ENCODE measurements around the gene DPM2.
A peak's percentile ranks its signal among the peaks of the same experiment; 100 is the strongest.

The DPM2 gene

DNA sequence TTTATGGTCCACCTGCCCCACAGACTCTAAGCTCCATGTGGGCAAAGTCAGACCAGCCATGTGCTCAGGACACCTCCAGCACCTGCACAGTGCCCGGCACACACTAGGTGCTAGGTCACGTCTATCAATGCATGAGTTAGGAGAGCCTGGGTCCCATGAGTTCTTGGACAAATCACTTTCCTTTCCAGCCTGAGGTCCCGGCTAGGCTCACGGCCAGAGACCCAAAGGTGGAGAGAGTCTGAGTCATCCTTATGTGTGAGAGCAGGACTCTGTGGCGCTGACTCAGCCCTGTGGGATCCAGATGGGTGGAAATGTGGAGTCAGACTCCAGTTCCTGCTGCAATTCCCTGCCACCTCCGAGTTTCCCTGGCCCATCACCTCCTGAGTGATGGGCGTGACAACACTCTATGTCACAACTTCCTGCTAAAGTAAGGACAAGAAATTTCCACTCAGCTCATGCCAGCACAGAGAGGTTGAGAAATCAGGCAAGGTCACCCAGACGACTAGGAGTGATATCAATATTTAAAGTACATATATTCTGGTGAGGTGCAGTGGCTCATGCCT, 18.3 kb downstream of the DPM2 start:
- no peak for DNase-seq (ENCODE audit: low read depth in 2 of 2)

DNA sequence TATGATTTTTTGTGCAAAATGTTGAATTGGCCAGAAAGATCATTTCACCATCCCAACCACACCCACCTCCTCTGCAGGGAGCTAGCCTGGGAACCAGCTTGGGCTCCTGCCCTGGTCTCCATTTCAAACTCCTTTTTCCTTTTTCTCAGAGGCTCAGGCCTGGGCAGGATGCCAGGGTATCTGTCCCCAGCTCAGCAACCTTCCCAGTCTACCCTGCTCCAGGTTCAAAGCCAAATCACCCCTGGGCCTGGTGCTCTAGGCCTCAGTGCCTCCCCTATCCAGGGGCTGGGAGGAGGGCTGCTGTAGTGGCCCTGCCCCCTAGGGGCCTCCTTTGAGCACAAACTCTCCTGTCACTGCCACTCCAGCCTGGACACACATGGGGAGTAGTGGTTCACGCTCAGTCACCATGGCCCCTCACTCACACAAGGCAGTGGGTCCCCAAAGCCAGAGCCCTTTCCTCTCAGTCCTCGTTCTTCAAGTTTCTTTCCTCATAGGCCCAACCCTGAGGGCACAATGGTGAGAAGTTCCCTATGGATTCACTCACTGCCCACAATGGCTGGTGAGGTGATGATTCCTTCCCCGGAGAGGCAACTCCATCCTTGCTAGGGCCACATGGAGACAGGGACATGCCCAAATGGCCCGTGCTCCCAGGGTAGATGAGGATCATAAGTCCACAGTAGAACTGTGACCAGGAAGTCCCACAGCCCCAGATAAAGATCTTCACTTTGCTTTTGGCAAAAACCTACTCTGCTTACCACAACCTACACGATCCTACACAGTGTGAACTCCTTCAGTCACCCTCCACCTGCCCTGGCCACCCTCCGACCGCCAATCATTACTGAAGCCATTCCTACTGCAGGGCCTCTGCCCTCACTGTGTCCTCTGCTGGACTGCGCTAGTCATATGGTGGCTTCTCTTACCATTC, 19.2 kb downstream of the DPM2 start:
- no peak for DNase-seq (ENCODE audit: low read depth in 2 of 2)

DNA sequence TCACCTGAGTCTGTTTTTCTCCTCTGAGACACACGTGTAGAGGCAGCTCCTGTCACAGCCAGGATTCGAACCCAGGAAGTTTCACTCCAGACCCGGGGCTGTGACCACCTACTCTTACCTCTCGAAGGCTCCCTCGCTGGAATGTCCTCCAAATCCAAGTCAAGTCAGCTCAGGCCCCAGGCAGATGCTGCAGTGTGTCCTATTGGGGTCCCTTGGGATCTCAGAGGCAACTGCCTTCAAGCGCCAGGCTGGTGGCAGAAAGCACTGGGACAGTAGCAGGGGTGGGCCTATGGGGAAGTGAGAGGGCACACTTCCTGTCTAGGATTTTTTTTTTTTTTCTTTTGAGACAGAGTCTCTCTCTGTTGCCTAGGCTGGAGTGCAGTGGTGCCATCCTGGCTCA, 20.1 kb downstream of the DPM2 start:
- DNase-seq (ENCODE audit: low read depth in 2 of 2): no peak

DNA sequence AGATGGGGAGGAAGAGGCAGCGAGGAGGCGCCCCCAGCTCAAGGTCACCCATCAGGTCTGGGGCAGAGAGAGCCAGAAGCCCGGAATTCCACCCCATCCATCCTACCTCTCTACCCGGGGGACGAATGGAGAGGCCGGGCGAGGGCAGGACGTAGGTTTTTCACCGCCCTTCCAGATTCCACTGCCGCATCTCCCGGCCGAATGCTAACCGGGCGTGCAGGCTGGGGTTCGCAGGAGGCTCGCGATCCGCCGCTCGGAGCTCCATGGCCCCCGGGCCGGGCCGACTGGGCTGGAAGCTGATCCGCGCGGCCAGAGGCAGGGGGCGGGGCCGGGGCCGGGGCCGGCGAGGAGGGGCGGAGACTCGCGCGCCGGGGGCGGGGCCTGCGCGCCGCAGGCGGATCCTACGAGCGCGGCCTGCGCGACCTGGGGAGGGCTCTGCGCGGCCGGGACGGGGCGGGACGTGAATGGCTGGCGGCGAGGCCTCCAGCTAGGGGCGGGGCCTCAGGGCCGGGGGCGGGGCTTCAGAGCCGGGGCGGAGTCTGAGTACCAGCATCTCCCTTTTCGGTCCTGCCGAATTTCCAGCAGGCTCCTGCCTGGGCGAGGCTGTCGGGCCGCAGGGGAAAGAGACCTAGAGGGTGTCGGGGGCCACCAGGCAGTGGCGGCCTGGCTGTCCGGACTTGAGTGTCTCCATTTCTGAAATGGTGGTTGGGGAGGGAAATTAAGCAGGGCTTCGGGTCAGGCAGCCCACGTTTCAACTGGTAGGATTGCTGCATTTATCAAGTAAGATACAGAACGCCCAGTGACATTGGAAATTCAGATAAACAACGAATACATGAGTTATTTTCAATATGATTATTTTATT, 20.7 kb downstream of the DPM2 start, which contains the start of gene ST6GALNAC4:
ST6GALNAC4 (minus strand) TSS at position 322 of the 862 bp plus-strand sequence. CDS start 622 bp downstream, outside the sequence.
- DNase-seq (ENCODE audit: low read depth in 2 of 2): peak; percentile 87 to 94

DNA sequence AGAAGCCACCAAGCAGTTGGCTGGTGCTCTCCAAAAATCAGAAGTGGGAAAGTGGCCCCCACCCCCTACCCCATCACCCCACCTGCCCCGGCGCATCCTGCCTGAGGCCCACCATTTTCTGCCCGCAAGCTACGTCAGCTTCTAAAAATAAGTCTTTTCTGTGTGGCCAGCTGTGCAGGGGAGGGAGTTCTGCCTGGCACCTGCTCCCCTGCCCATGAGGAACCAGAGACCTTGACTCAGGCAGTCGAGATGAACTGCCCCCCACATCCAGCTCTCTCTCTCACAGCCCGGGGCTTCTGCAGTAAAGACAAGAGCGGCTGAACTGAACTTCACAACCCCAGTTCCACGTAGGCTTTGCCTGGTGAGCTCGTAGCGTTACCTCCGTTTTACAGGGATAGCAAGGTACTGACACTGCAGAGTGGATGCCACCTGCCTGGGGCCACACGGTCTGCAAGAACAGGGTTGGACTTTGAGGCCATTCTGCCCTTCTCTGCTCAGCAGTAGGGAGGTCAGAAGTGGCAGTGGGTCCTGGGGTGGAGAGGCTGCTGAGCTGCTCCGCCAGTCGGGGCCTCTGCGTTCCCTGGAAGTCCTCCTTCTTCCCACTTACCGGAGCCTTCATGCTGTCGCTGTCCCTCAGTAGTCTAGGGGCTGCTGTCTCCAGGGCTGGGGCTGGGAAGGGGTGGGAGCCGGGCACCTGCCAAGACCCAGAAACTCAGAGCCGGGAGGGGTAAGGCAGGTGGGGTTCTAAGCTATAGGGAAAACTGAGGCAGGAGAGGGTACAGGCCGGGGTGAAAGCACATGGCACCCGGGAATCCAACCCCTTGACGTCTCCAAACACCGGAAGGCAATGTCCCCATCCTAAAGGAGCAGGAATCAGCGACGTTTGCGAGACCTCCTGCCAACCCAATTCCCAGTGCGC, 21.6 kb downstream of the DPM2 start:
- no peak for DNase-seq (ENCODE audit: low read depth in 2 of 2)

DNA sequence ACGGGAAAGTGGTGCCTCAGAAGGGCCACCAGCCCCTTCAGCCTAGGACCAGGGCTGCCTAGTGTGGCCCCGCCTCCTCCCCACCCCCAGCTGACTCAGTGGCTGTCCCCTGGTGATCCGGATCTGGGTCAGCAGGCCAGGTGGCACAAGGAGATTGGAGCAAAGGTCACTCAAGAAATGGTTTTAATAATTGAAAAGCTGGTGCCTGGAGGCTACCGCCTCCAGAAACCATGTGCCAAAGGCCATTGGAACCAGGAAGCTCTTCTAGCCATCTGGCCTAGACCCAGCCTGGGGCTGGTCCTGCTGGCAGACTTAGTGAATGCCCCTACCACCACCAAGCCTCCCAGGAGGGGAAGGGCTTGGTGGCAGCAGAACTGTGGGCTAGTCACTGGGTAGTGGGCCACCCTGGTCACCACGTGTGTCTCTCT, 22.3 kb downstream of the DPM2 start:
- DNase-seq (ENCODE audit: low read depth in 2 of 2): no peak

DNA sequence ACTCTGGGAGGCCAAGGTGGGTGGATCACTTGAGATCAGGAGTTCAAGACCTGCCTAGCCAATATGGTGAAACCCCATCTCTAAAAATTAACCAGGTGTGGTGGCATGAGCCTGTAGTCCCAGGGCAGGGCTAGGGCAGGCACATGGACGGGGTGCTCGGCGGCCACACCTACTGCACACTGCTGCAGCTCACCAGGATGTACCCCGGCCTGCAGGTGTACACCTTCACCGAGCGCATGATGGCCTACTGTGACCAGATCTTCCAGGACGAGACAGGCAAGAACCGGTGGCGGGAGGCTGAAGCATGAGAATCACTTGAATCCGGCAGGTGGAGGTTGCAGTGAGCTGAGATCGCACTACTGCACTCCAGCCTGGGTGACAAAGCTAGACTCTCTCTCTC, 24.0 kb downstream of the DPM2 start:
- DNase-seq (ENCODE audit: low read depth in 2 of 2): no peak

DNA sequence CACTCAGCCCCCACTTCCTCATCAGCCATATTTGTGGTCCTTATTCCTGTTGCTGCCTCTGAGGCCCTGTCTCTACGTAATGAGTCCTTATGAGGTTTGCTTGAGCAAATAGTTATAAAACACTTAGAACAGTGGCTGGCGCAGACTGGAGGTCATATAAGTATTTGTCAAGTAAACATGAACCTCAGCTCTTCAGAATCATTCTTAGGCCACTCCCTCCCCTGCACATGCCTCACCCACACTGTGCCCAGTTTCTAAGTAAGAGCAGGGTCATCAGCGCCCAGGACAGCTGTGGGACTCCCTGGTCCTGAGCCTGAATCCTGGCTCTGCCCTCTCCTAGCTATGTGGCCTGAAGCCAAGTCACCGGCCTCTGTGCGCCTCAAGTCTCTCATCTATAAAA, 24.8 kb downstream of the DPM2 start:
- DNase-seq (ENCODE audit: low read depth in 2 of 2): no peak

DNA sequence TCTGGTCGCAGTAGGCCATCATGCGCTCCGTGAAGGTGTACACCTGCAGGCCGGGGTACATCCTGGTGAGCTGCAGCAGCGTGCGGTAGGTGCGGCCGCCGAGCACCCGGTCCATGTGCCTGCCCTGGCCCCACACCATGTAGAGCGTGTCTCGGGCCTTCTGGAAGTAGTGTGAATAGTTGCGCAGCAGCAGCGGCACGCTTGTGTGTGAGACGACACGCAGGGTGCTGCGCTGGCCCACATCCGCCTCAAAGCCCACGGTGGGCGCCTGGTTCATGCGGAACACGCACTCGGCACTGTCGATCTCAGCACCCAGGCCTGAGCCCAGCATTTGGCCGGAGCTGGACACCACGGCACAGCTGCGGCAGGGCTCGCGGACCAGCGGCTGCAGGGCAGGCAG, 25.4 kb downstream of the DPM2 start:
- DNase-seq (ENCODE audit: low read depth in 2 of 2): no peak

DNA sequence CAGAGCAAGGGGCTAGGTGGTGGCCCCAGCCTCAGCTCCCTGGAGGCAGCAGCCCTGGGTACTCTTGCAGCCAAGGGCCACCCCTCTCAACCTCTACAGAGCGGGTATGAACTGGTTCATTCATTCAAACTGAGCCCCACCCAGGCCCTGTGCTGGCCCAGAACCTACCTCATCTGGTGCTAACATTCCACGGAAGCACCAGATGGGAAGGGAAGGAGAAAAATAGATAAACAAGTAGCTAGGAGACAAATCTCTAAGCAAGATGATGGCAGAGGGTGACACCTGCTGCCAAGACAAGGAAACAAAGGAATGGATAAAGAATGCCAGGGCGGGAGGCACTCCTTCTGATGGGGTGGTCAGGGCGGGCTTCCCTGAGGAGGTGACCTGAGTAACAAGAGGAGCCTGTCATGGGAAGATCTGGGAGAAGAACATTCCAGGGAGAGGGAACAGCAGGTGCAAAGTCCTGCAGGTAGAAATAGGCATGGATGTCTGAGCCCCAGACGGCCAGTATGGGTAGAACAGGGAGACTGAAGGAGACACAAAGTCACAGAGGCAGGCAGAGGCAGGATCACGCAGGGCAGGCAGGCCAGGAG, 26.9 kb downstream of the DPM2 start:
- no peak for DNase-seq (ENCODE audit: low read depth in 2 of 2)

DNA sequence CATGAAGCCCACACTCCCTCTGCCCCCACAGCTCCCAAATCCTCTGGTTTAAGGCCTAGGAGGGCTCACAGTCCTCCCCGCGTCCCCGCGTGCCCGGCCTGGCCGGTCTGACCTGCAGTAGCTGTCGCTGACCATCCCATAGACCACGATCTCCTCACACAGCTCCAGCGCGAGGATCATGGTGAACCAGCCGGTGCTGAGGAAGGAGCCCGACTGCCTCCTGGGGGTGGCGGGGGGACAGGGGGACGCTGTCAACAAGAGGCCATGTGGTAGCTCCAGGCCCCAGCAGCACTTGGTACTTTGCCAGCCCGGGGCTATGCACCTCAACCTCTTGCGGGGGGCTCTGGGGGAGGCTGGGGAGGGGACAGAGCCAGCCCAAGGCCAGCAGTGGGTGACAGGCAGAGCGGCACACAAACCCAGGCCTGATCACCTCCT, 27.8 kb downstream of the DPM2 start:
- no peak for DNase-seq (ENCODE audit: low read depth in 2 of 2)

DNA sequence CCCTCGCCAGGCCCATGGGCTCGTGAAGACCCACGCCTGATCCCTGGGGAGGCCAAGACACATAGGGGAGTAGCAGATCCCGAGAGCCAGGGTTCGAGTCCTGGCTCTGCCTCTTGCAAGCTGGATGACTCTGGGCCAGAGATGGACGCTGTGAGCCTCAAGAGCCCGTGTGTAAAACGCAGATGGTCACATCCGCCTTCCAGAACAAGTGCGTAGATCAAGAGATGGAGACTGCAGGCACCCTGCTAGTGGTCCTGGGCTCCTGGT, 29.1 kb downstream of the DPM2 start:
- DNase-seq (ENCODE audit: low read depth in 2 of 2): no peak

DNA sequence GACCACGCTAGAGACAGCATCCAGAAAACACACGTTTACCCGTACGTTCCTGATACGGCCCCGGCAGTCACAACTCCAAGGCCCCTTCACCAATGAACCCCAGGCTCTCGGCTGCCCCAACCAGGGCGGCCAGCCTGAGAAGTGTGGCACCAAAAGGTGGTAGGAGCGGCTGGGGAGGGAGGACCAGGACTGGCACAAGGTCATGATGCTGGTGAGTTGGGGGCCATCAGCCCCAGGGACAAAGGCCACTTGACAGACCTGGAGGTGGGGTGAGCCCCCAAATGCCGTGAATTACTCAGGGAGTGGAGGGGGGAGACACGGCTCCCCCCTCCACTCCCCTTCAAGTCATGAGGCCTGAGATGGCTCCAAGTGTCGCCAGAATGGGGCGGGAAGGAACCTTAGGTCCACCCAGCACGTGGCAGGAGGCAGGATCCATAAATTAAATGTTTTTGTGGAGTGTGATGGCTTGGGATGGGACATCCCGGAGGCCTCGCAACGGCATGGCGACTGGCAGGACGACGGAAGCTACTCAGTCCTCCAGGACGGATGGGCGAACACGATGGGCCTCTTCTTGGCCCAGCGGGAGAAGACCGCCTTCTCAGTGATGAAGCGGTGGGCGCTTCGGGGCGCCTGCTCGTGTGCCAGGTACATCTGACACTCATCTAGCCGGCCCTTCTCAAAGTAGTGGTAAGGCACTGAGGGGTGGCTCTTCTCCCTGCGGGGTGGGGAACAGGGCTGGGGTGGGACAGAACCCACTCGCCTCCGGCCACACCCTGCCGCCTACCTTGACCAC, 29.6 kb downstream of the DPM2 start:
- DNase-seq (ENCODE audit: low read depth in 2 of 2): no peak

DNA sequence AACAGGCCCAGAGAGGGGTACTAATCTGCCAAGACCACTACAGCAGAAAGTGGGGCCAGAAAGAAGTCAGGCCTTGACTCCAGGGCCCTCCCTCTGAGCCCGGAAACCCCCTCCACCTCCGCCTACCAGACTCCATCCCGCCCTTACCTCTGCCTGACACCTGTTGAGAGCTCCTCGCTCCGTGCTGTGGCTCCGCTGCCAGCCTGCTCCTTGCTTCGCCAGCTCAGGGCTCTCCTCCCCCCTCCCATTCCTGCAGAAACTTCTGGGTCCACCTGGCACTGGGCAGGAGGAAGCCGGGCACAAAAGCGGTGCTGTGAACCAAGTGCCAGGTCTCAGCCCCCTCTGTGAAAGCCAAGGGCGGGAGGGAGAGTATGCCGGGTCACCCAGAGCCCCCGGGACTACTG, 31.9 kb downstream of the DPM2 start:
- DNase-seq (ENCODE audit: low read depth in 2 of 2): no peak

DNA sequence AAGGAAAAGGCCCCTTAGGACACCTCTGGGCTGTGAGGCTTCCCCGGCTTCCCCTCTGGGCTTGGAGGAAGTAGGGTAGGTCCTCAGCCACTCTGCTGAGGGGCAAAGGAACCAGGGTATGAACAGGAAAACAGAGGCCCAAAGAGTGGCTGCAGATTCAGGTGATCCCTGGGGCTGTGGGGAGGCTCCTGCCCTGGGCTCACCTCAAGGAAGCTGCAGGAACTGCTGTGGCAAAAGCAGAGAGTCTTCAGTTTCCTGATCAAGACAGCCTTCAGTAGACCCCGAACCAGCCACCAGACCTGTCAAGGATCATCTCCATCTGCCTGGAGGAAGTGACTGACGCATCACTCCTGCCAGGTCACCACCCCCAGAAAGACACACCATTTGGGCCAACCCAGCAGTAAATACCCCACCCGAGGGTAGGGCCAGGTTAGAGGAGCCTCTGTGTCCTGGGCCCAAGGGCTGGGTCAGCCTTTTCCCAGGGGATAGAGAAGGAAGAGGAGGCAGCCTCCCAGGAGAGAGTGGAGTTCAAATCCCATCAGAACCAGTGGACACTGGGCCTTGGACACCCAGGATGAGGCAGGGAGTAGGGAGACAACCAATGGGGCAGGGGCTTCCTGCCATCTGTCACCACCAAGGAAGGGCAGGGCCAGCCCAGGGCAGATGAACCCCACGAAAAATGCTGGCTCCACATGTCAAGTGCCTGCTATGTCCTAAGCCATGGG, 32.5 kb downstream of the DPM2 start:
- no peak for DNase-seq (ENCODE audit: low read depth in 2 of 2)

DNA sequence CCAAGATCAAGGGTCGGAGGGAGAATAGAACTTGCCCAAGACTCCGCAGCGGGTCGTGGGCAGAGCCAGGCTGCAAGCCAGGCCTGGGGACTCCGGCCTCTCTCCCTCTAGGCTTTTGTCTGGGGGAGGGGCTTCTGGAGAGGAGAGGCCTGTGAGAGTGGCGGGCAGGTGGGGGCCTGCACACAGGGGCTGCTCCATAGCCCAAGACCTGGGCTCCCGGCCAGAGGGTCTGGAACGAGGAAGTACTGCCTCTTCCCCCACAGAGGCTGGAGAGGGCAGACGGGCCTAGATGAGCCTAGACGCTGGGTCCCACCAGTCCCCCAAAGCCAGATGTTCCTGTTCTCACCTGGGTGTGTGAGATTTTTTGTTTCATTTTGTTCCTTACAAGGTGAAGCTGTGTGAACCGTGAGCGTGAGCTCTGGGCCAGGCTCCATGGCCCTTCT, 33.1 kb downstream of the DPM2 start:
- no peak for DNase-seq (ENCODE audit: low read depth in 2 of 2)

DNA sequence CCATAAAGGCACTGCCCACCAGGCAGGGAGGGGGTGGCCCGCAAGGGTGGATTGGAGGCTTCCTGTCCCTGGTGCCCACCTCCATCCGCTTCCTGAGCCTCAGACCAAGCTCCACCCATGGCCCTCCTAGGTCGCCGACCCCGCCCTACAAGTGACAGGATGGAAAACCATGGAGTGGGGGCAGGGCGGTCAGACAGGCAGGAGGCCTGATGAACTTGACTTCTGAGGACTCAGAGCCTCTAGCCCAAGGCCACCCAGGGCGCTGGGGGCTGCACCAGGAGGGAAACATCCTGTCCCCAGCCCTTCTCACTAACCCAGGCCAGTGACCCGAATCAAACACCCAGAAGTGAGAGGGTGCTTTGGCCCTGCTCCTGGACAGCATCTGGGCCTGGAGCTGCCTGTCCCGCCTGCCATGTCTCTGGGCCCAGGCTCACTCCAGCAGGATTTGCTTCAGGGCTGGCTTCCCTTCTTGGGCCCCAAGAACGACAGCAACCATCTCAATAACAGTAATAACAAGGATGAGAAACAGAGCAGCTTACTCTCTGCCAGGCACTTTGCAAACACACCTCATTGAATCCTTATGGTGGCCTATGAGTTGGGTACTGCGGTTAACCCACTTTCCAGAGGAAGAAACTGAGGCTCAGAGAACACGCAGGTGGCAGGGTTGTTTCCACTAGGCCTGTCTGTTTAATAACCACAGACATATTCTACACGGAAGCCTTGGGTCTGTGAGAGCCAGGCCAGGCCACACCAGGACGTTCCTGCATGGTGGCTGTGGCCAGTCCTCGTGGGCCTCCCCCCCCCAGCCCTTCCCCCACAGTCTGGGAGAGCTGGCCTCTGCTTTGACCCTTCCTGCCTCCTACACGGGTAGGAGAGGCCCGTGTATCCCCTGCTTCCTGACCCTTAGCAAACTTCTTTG, 33.8 kb downstream of the DPM2 start:
- peak; percentile 71 to 85 for DNase-seq (ENCODE audit: low read depth in 2 of 2)

Measured in stimulated activated CD4-positive, alpha-beta T cell treated with anti-CD3 and anti-CD28 coated beads, Interleukin-15, amount 100 ng/mL, for 48 hours (primary cell).